Measurements from ENCODE around the gene KSR1.

GRCh38 chr17:27417596-27418365 lies 38.5 kb upstream of the KSR1 start:
- TF ChIP-seq CTCF (IDR thresholded peaks at IDR 0.05 in 2 of 3, conservative IDR thresholded peaks at IDR 0.05 in 1 of 3; ENCODE audit: insufficient read depth in 2 of 3, low read depth in 1 of 3, low read length in 3 of 3): no peak
- no peak for TF ChIP-seq ZFX (CRISPR knock-in tag; IDR thresholded peaks at IDR 0.05)
- no peak for TF ChIP-seq NR2C1 (IDR thresholded peaks at IDR 0.05)
- no peak for TF ChIP-seq NR2C1 (tag; IDR thresholded peaks at IDR 0.05)
- TF ChIP-seq MAX (CRISPR knock-in tag; IDR thresholded peaks at IDR 0.05): no peak
- TF ChIP-seq FOXM1 (IDR thresholded peaks at IDR 0.05; ENCODE audit: low read depth): no peak
- no peak for TF ChIP-seq FOXM1 (CRISPR knock-in tag; IDR thresholded peaks at IDR 0.05; ENCODE audit: low read depth)
- no peak for TF ChIP-seq HDAC2 (IDR thresholded peaks at IDR 0.05)
- TF ChIP-seq SOX6 (IDR thresholded peaks at IDR 0.05): no peak
- no peak for TF ChIP-seq DIDO1 (tag; IDR thresholded peaks at IDR 0.05; ENCODE audit: low read depth)
